ENCODE data around the gene DAPK3.

The DAPK3 gene

GRCh38 chr19:3987619-3988371 lies 16.9 kb upstream of the DAPK3 start:
- no peak for TF ChIP-seq ZFX (IDR thresholded peaks at IDR 0.05; ENCODE audit: borderline replicate concordance)
- peak; percentile 94 for TF ChIP-seq CTCF (IDR thresholded peaks at IDR 0.05)
- peak overlapping the region; percentile 94 for H3K27ac ChIP-seq

- no peak for TF ChIP-seq ZFX (IDR thresholded peaks at IDR 0.05; ENCODE audit: borderline replicate concordance)
- peak; percentile 83 for TF ChIP-seq CTCF (IDR thresholded peaks at IDR 0.05)
- peak overlapping the region; percentile 94 for H3K27ac ChIP-seq
Observed at GRCh38 chr19:3986260-3987041, 15.6 kb upstream of the DAPK3 start.

- peak overlapping the region; percentile 94 for H3K27ac ChIP-seq
- TF ChIP-seq CTCF (IDR thresholded peaks at IDR 0.05) (no peak), ZFX (IDR thresholded peaks at IDR 0.05; ENCODE audit: borderline replicate concordance) (no peak)
Observed at GRCh38 chr19:3985643-3986259, 14.9 kb upstream of the DAPK3 start.

- TF ChIP-seq ZFX (IDR thresholded peaks at IDR 0.05; ENCODE audit: borderline replicate concordance): no peak
- TF ChIP-seq CTCF (IDR thresholded peaks at IDR 0.05): no peak
- peak within 1 kb of the TSS; percentile 94 for H3K27ac ChIP-seq
Observed at GRCh38 chr19:3984908-3985642, 14.2 kb upstream of the DAPK3 start, which contains the start of gene EEF2. TSS of gene EEF2 (minus strand) at chr19:3985463. CDS start at chr19:3985380, 83 bp downstream.

DNA sequence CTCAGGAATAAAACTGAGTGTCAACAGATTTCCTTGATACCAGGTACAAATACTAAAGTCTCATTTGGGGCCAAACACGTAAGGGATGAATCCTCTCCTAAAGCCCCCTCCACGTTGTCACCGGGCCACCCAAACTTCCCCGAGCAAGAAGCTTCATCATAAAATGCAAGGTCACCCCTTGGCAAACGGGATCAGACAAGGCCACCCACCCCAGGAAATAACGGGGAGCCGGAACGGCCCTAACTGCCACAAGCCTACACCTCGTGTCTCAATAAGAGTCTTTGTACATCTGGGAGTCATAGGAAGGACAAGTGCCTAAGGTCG lies 13.6 kb upstream of the DAPK3 start:
- peak overlapping the region; percentile 94 for H3K27ac ChIP-seq
- TF ChIP-seq ZFX (IDR thresholded peaks at IDR 0.05; ENCODE audit: borderline replicate concordance): no peak
- no peak for TF ChIP-seq CTCF (IDR thresholded peaks at IDR 0.05)

DNA sequence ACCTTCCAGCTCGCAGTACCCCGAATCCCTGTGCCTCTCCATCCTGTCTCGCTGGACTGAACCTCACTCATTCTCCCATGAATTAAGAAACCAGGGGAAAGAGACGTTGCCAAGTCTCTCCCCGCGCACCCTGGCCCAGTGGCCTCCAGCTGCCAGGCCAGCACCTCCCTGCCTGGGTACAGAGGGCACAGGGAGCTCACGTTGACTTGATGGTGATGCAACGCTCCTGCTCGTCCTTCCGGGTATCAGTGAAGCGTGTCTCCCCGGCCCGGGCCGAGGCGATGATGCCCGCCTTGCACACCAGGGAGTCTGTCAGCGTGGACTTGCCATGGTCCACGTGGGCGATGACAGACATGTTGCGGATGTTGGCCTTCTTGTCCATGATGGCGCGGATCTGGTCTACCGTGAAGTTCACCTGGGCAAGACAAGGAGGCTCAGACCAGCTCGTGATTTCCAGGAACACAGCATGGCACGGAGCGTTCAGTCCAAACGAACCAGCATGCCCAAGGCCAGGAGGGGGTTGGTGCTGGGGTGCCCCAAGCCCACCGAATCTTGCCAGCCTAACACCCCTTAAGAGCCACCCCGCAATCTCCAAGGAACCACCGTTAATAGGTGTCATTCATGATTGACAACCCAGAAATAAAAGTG lies 13.2 kb upstream of the DAPK3 start:
- TF ChIP-seq ZFX (IDR thresholded peaks at IDR 0.05; ENCODE audit: borderline replicate concordance) (no peak), CTCF (IDR thresholded peaks at IDR 0.05) (no peak)

More for the DNA sequence above, 13.2 kb upstream of the DAPK3 start:
- H3K27ac ChIP-seq: peak overlapping the region; percentile 94
